ENCODE results near the gene ZKSCAN1. TPM values are rescaled to one million over a fixed set of nuclear protein-coding genes. Genes with fewer than 3 reads are reported as not detected.

Gene ZKSCAN1
- total RNA-seq, 2 experiments from 2014 or later = 63.2 to 66.0 TPM

- Mint-ChIP-seq H3K27ac (peak overlapping the region; percentile 89), H3K4me3 (peak overlapping the region; percentile 89), H3K4me1 (peaks cover 45% of the 10 kb centered on the region), H3K27me3 (peaks cover 3% of the 10 kb centered on the region), H3K9me3 (no peaks in the 10 kb centered on the region), H3K36me3 (ENCODE audit: low read depth) (peaks cover 50% of the 10 kb centered on the region)
- DNase-seq = no peak
- ChIA-PET POLR2A (interaction anchor here (1.5 kb wide), 1 partner anchor 10 kb away, joined by 4 read pairs; no protein-coding TSS in a partner anchor), CTCF (interaction anchor here (0.6 to 1.4 kb wide), 4 partner anchors 9 to 44 kb away, joined by 3 to 4 read pairs (median 4); partner anchors contain the start of gene MCM7)
Observed at GRCh38 chr7:100089458-100090196, 74.2 kb downstream of the ZKSCAN1 start.

DNA sequence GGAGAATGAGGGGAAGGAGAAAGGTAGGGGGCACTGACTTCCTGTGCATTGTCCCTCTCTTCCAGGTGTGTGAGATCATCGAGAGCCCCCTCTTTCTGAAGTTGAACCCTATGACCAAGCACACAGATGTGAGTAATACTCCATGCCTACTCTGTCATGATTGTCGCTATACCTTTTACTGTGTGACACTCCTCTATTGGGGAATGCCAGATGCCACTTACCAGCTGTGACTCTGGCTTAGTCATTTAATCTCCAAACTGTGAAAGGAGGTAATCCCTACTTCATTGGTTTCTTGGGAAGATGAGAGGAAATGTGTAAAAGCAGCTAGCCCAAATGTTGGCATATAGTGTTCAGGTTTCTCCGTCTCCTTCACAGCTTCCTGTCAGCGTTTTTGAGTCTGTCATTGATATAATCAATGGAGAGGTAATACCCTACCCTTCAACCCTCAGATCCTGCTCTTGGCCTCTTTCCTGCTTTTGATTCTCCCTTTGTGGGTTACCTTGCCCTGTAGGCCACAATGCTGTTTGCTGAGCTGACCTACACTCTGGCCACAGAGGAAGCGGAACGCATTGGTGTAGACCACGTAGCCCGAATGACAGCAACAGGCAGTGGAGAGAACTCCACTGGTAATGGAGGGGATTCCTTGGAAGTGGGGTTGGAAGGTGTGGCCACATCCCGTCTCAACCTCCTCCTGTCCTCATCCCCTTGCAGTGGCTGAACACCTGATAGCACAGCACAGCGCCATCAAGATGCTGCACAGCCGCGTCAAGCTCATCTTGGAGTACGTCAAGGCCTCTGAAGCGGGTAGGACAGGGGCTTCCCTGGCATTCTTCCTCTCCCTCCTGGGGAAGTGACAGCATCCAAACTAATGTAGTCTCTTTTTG lies 75.4 kb downstream of the ZKSCAN1 start:
- no peak for DNase-seq
- H3K4me1 Mint-ChIP-seq = peaks cover 44% of the 10 kb centered on the region
- H3K36me3 Mint-ChIP-seq (ENCODE audit: low read depth) = peaks cover 61% of the 10 kb centered on the region

More for the DNA sequence above, 75.4 kb downstream of the ZKSCAN1 start:
- Mint-ChIP-seq H3K4me3 (peak overlapping the region; percentile 89), H3K27me3 (no peaks in the 10 kb centered on the region), H3K27ac (peak overlapping the region; percentile 41), H3K9me3 (no peaks in the 10 kb centered on the region)
- ChIA-PET CTCF (interaction anchor here (0.6 to 1.4 kb wide), 7 partner anchors 8 to 173 kb away, joined by 3 to 7 read pairs (median 4); partner anchors contain the start of gene MCM7), POLR2A (interaction anchor here (1.3 kb wide), 1 partner anchor 10 kb away, joined by 10 read pairs; the partner anchor contains the start of genes AP4M1 and MCM7)

Other genes with a start within 250 kb of the ZKSCAN1 start
- gene CYP3A4, start 231.4 kb upstream of the ZKSCAN1 start, total RNA-seq = not detected
- gene CYP3A43, start 187.6 kb upstream of the ZKSCAN1 start, total RNA-seq = not detected
- gene OR2AE1, start 138.6 kb upstream of the ZKSCAN1 start, total RNA-seq = under 1 TPM in 1 of 2 experiments, not detected in 1; 0.25 TPM
- gene TRIM4, start 96.1 kb upstream of the ZKSCAN1 start, total RNA-seq = 10 to 100 TPM; 33.3 to 33.5 TPM
- under 1 TPM in 1 of 2 experiments, not detected in 1; 0.48 TPM for gene GJC3, start 86.0 kb upstream of the ZKSCAN1 start, total RNA-seq
- gene AZGP1, start 39.6 kb upstream of the ZKSCAN1 start, total RNA-seq = not detected
- gene ZSCAN21, start 34.2 kb downstream of the ZKSCAN1 start, total RNA-seq = 1 to 10 TPM; 6.6 to 9.1 TPM
- 10 to 100 TPM; 24.5 to 28.3 TPM for gene ZNF3, start 66.1 kb downstream of the ZKSCAN1 start, total RNA-seq
- 10 to 100 TPM; 80.6 to 97.1 TPM for gene COPS6, start 73.4 kb downstream of the ZKSCAN1 start, total RNA-seq
- gene MCM7, start 85.8 kb downstream of the ZKSCAN1 start, total RNA-seq = 100 to 1,000 TPM; 292 to 321 TPM
- gene AP4M1, start 86.0 kb downstream of the ZKSCAN1 start, total RNA-seq = 10 to 100 TPM; 13.1 to 14.1 TPM
- gene TAF6, start 103.8 kb downstream of the ZKSCAN1 start, total RNA-seq = 10 to 100 TPM; 60.1 to 65.5 TPM
- 10 to 100 TPM; 40.5 to 40.7 TPM for gene CNPY4, start 104.0 kb downstream of the ZKSCAN1 start, total RNA-seq
- 1 to 10 TPM; 2.3 to 3.6 TPM for gene MBLAC1, start 111.4 kb downstream of the ZKSCAN1 start, total RNA-seq
- gene LAMTOR4, start 133.3 kb downstream of the ZKSCAN1 start, total RNA-seq = 100 to 1,000 TPM; 124 to 172 TPM
- gene TRAPPC14, start 143.1 kb downstream of the ZKSCAN1 start, total RNA-seq = 10 to 100 TPM; 54.0 to 54.6 TPM
- 10 to 100 TPM; 14.2 to 15.6 TPM for gene GAL3ST4, start 153.0 kb downstream of the ZKSCAN1 start, total RNA-seq
- gene GPC2, start 161.8 kb downstream of the ZKSCAN1 start, total RNA-seq = 10 to 100 TPM; 13.9 to 20.9 TPM
- 10 to 100 TPM; 24.2 to 24.7 TPM for gene STAG3, start 162.3 kb downstream of the ZKSCAN1 start, total RNA-seq
- gene PVRIG, start 204.4 kb downstream of the ZKSCAN1 start, total RNA-seq = 10 to 100 TPM; 61.2 to 66.6 TPM